Measurements from ENCODE around the gene DNPEP. TPM values are rescaled to one million over a fixed set of nuclear protein-coding genes. Genes with fewer than 3 reads are reported as not detected.

Gene DNPEP
- total and polyA plus RNA-seq, 2 experiments from 2014 or later = 49.2 to 67.9 TPM

DNA sequence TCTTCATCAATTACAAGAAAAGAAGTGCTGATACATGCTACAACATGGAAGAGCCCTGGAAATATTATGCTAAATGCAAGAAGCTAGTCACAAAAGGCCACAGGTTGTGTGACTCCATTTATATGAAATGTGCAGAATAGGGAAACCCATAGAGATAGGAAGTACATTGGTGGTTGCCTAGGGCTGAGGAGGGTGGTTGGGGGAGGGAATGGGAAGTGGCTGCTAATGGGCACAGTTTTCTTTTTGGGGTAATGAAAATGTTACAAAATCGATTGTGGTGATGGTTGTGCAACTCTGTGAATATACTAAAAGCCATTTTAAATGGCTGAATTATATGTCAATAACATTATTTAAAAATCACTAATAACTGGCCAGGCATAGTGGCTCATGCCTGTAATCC, 30.9 kb downstream of the DNPEP start (continued):
- TF ChIP-seq CTCF (conservative IDR thresholded peaks at IDR 0.05; ENCODE audit: low read depth in 2 of 2) (no peak), STAT1 (IDR thresholded peaks at IDR 0.05; ENCODE audit: unreplicated experiment) (no peak)

DNA sequence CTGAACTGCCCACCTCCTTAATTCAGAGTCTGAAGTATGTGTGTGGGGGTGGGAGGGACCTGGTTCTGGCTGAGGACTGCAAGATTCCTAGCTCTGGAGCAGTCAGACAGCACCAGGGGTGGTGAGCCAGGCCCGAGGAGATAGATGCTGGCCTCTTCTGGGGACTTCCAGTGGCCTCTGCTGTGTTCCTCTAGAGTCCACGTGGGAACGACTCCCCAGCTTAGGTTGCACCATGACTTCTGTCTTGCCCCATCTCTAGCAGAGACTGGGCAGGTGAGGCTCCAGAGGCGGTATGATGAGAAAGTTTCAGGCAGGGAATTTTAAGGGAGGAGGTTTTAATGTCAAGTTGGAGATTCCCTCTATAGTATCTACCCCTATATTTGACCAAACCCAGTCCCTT, 33.1 kb downstream of the DNPEP start:
- peaks cover 8% of the 10 kb centered on the region for H3K4me1 Mint-ChIP-seq
- peaks cover 49% of the 10 kb centered on the region for H3K27me3 Mint-ChIP-seq (ENCODE audit: insufficient read depth, low read depth, poor library complexity)
- ATAC-seq (no peak), DNase-seq (ENCODE audit: low spot score) (no peak)
- no peak for TF ChIP-seq ZNF114 (CRISPR knock-in tag; IDR thresholded peaks at IDR 0.05)
- TF ChIP-seq EZH2phosphoT487 (IDR thresholded peaks at IDR 0.05; ENCODE audit: unreplicated experiment) = no peak
- no peak for TF ChIP-seq EZH2 (IDR thresholded peaks at IDR 0.05; ENCODE audit: low read depth, unreplicated experiment)
- TF ChIP-seq ETS1 (IDR thresholded peaks at IDR 0.05) = no peak
- TF ChIP-seq CTCF (conservative IDR thresholded peaks at IDR 0.05; ENCODE audit: low read depth in 2 of 2) = no peak
- H3K4me3 Mint-ChIP-seq = no peak overlapping the region
- H3K27ac Mint-ChIP-seq = no peak overlapping the region
- Histone ChIP-seq H3K4me3 (no peak overlapping the region), H3K27ac (ENCODE audit: low read depth) (no peak overlapping the region), H2AFZ (no peak overlapping the region), H4K20me1 (replicated peaks; ENCODE audit: insufficient read depth) (no peaks in the 10 kb centered on the region; the same call in 1 of the 2 replicates), H3F3A (replicated peaks; ENCODE audit: low read depth) (no peaks in the 10 kb centered on the region), H3K4me2 (no peak overlapping the region), H3K79me2 (replicated peaks; ENCODE audit: insufficient read depth) (no peaks in the 10 kb centered on the region), H3K36me3 (ENCODE audit: insufficient read depth) (no peaks in the 10 kb centered on the region), H3K9me2 (ENCODE audit: insufficient read depth) (no peaks in the 10 kb centered on the region), H3K27me3 (ENCODE audit: insufficient read depth) (peaks cover 47% of the 10 kb centered on the region), H3K4me1 (ENCODE audit: insufficient read depth) (no peaks in the 10 kb centered on the region)
- no peaks in the 10 kb centered on the region for H3K9me3 Mint-ChIP-seq
- no peaks in the 10 kb centered on the region for H3K36me3 Mint-ChIP-seq (ENCODE audit: low read depth)

DNA sequence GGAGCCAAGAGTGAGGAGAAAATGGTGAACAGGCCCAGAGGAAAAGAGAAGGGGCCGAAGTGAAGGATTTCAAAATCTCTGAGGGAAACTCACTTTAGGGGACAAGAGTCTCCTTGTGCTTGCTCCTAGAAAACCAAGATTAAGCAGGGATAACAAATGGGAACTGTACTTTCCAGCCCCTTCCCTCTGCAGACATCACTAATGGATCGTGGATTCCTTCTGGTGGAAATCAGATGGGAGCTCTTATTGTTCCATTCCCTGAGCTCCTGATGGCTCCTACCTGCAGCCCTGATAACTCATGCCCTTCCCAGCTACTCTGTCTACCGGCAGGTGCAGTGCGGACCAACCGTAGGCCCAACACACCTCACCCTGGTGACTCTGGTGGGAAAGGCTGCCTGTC, 34.6 kb downstream of the DNPEP start:
- H3K4me1 Mint-ChIP-seq = peaks cover 5% of the 10 kb centered on the region
- peaks cover 36% of the 10 kb centered on the region for H3K27me3 Mint-ChIP-seq (ENCODE audit: insufficient read depth, low read depth, poor library complexity)
- no peak for TF ChIP-seq EZH2phosphoT487 (IDR thresholded peaks at IDR 0.05; ENCODE audit: unreplicated experiment)
- TF ChIP-seq JUNB (IDR thresholded peaks at IDR 0.05; ENCODE audit: unreplicated experiment) = no peak
- no peak for TF ChIP-seq ETS1 (IDR thresholded peaks at IDR 0.05)
- no peak for TF ChIP-seq CREB1 (CRISPR knock-in tag; IDR thresholded peaks at IDR 0.05; ENCODE audit: low read depth)

More for the DNA sequence above, 34.6 kb downstream of the DNPEP start:
- no peaks in the 10 kb centered on the region for H3K4me1 ChIP-seq (ENCODE audit: insufficient read depth)
- H3K4me3 ChIP-seq = no peak overlapping the region
- H4K20me1 ChIP-seq (replicated peaks; ENCODE audit: insufficient read depth) = no peaks in the 10 kb centered on the region; the same call in 1 of the 2 replicates
- no peak overlapping the region for H3K4me3 Mint-ChIP-seq
- H3K27me3 ChIP-seq (ENCODE audit: insufficient read depth) = peaks cover 33% of the 10 kb centered on the region
- H2AFZ ChIP-seq = no peak overlapping the region
- no peak overlapping the region for H3K27ac Mint-ChIP-seq
- DNase-seq (ENCODE audit: low spot score) (no peak), ATAC-seq (no peak)
- H3K27ac ChIP-seq (ENCODE audit: low read depth) = no peak overlapping the region
- no peaks in the 10 kb centered on the region for H3K36me3 Mint-ChIP-seq (ENCODE audit: low read depth)
- no peaks in the 10 kb centered on the region for H3K9me3 Mint-ChIP-seq
- H3K79me2 ChIP-seq (replicated peaks; ENCODE audit: insufficient read depth) = no peaks in the 10 kb centered on the region
- H3K9me2 ChIP-seq (ENCODE audit: insufficient read depth) = no peaks in the 10 kb centered on the region
- no peaks in the 10 kb centered on the region for H3K36me3 ChIP-seq (ENCODE audit: insufficient read depth)
- no peaks in the 10 kb centered on the region for H3F3A ChIP-seq (replicated peaks; ENCODE audit: low read depth)
- H3K4me2 ChIP-seq = no peak overlapping the region
